Measurements from ENCODE around the gene HSDL1. TPM values are rescaled to one million over a fixed set of nuclear protein-coding genes. Genes with fewer than 3 reads are reported as not detected.

Gene HSDL1
- total RNA-seq, 4 donors from 2014 or later = 20.2 to 26.8 (median 22.6) TPM

GRCh38 chr16:84138824-84139627 lies 6.0 kb downstream of the HSDL1 start:
- H3K36me3 ChIP-seq = no peaks in the 10 kb centered on the region
- peak; percentile 32 to 77 for DNase-seq
- intact Hi-C loops (cut with DNase I; ENCODE audit: low total_unique reads) (loop anchor here (5.0 kb wide), 2 partner anchors 52 to 242 kb away; partner anchors contain the start of gene MLYCD), in situ Hi-C loops (cut with MboI; ENCODE audit: low sequenced_read_pairs in 4 of 4) (no loop called here)
- H3K4me1 ChIP-seq = peaks cover 12 to 30% of the 10 kb centered on the region in 2 donors
- ATAC-seq = peak; percentile 91 to 93
- TF ChIP-seq POLR2A (IDR thresholded peaks at IDR 0.05) (peak in 1 of 2 donors; percentile 28), CTCF (IDR thresholded peaks at IDR 0.05 in 4 of 5, conservative IDR thresholded peaks at IDR 0.05 in 1 of 5) (no peak)
- no peaks in the 10 kb centered on the region for H3K9me3 ChIP-seq
- H3K27me3 ChIP-seq = no peaks in the 10 kb centered on the region
- peak overlapping the region; percentile 23 to 45 (median 42) for H3K4me3 ChIP-seq
- peak overlapping the region; percentile 86 to 92 (median 87) for H3K27ac ChIP-seq

- in situ Hi-C loops (cut with MboI; ENCODE audit: low sequenced_read_pairs in 4 of 4) = no loop called here
- Histone ChIP-seq H3K9me3 (no peaks in the 10 kb centered on the region), H3K4me3 (peak overlapping the region; percentile 23 to 45 (median 42)), H3K36me3 (no peaks in the 10 kb centered on the region), H3K4me1 (peaks cover 11 to 25% of the 10 kb centered on the region in 2 donors), H3K27ac (peak overlapping the region; percentile 86 to 92 (median 87)), H3K27me3 (no peaks in the 10 kb centered on the region)
- DNase-seq (no peak), ATAC-seq (no peak)
- TF ChIP-seq CTCF (IDR thresholded peaks at IDR 0.05 in 4 of 5, conservative IDR thresholded peaks at IDR 0.05 in 1 of 5) (no peak), POLR2A (IDR thresholded peaks at IDR 0.05) (no peak)
- intact Hi-C loops (cut with DNase I; ENCODE audit: low total_unique reads) = loop anchor here (5.0 kb wide), 2 partner anchors 51 to 241 kb away; partner anchors contain the start of gene MLYCD
Observed at GRCh38 chr16:84138500-84138823, 6.5 kb downstream of the HSDL1 start.

GRCh38 chr16:84137769-84138357 lies 7.1 kb downstream of the HSDL1 start:
- H3K4me3 ChIP-seq = peak overlapping the region in 1 of 4 donors; percentile 23
- in situ Hi-C loops (cut with MboI; ENCODE audit: low sequenced_read_pairs in 4 of 4) = no loop called here
- H3K27me3 ChIP-seq = no peaks in the 10 kb centered on the region
- DNase-seq = no peak
- no peak for TF ChIP-seq CTCF (IDR thresholded peaks at IDR 0.05 in 4 of 5, conservative IDR thresholded peaks at IDR 0.05 in 1 of 5)
- TF ChIP-seq POLR2A (IDR thresholded peaks at IDR 0.05) = no peak
- ATAC-seq = no peak
- peak overlapping the region; percentile 86 to 92 (median 87) for H3K27ac ChIP-seq
- intact Hi-C loops (cut with DNase I; ENCODE audit: low total_unique reads) = loop anchor here (2.0 to 5.0 kb wide), 3 partner anchors 21 to 241 kb away; partner anchors contain the start of genes MBTPS1 and MLYCD
- H3K4me1 ChIP-seq = peaks cover 8 to 24% of the 10 kb centered on the region in 2 donors
- H3K9me3 ChIP-seq = no peaks in the 10 kb centered on the region
- H3K36me3 ChIP-seq = no peaks in the 10 kb centered on the region

GRCh38 chr16:84137287-84137686 lies 7.7 kb downstream of the HSDL1 start:
- in situ Hi-C loops (cut with MboI; ENCODE audit: low sequenced_read_pairs in 4 of 4) = no loop called here

More at GRCh38 chr16:84137287-84137686, 7.7 kb downstream of the HSDL1 start:
- H3K27me3 ChIP-seq = no peaks in the 10 kb centered on the region
- no peaks in the 10 kb centered on the region for H3K36me3 ChIP-seq
- no peak overlapping the region for H3K4me3 ChIP-seq
- DNase-seq (no peak), ATAC-seq (no peak)
- intact Hi-C loops (cut with DNase I; ENCODE audit: low total_unique reads) = loop anchor here (2.0 to 5.0 kb wide), 3 partner anchors 20 to 240 kb away; partner anchors contain the start of genes MBTPS1 and MLYCD
- peaks cover 8 to 24% of the 10 kb centered on the region in 2 donors for H3K4me1 ChIP-seq
- peak overlapping the region; percentile 86 to 92 (median 87) for H3K27ac ChIP-seq
- TF ChIP-seq CTCF (IDR thresholded peaks at IDR 0.05 in 4 of 5, conservative IDR thresholded peaks at IDR 0.05 in 1 of 5) = no peak
- no peak for TF ChIP-seq POLR2A (IDR thresholded peaks at IDR 0.05)
- H3K9me3 ChIP-seq = no peaks in the 10 kb centered on the region
